GM21786 (cell line): Measurements from ENCODE around the gene AIG1.

ENCODE experiments used
- ATAC-seq: cut with Tn5 transposase; IDR thresholded peaks from one replicate; pipeline ENCODE4 v1.9.1; 2021; ENCODE audit not compliant: unreplicated experiment

AIG1 gene

GRCh38 chr6:143192766-143193165 is 132.1 kb downstream of the AIG1 start:
- no peak for ATAC-seq

DNA sequence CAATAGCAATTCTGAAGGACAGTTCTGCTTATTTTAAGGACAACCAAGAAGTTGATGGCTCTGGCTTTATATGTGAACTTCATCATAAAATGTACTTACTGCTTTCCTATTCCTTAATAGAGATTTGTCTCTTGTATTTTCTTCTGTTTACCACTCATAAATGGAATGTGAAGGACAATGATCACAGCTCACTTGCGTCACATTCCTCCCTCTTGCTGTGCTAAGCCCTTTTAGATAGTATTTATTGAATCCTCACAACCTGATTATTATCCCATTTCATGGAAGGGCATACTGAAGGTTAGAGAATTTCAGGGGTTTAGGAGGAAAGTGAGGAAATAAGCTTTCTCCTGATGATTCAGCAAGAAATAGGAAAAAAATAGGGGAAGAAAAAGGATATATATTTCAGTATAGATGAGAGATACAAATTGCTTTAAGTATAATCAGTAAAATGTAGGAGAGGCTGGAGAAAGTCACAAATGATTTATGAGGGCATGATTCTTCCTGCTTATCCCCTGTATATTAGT is 132.9 kb downstream of the AIG1 start:
- ATAC-seq = no peak

GRCh38 chr6:143194095-143194589 is 133.5 kb downstream of the AIG1 start:
- ATAC-seq = no peak

DNA sequence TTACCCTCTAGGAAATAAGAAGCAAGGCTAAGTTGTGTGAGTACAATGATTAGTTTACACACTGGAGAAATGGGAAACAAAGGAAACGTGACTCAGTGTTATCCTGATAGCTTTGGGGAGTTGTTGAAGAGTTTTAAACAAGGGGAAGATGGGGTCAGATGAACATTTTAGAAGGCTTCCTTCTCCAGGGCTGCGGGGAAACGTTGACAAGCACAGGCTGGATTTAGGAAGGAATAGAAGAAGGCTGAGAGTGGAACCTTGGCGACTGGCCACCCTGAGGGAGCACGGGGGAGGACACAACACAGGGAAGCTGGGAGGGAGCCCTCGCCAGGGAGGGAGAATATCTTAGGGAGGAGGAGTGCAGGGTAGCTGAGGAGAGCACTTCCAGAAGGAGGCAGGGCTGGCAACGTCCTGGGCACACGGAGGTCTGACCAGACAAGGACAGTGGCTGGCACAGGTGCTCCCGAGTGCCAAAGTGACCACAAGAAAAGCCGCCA is 134.7 kb downstream of the AIG1 start:
- ATAC-seq = no peak

DNA sequence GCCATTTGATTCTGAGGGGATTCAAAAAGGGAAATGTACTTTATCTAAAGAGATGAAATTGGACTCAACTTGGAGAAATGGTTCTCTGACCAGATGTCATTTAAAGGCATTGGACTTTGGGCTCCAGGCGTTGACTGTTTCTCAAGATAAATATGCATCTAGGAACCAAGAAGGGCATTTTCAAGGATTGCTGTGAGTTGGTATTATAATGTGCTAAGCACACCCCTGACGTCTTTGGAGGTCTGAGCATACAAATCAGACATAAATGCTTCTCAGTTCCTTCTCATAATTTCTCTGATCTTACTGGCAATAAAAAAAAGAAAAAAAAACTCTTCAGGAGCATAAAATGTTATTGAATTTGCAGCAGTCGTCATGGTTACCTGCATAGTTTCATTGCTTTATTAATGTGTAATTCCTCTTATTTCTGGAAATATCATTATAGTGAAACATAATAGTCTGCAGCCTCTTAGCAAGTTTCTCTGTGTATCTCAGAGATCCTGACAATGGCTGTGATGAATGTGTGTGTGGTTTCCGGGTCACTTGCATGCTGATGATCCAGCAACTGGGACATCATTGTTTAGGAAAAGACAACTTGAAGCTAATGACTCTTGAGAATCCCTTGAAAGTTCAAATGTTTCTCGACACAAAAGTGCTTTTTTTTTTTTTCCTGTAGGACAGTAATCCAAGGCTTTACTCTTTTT is 136.0 kb downstream of the AIG1 start:
- no peak for ATAC-seq

DNA sequence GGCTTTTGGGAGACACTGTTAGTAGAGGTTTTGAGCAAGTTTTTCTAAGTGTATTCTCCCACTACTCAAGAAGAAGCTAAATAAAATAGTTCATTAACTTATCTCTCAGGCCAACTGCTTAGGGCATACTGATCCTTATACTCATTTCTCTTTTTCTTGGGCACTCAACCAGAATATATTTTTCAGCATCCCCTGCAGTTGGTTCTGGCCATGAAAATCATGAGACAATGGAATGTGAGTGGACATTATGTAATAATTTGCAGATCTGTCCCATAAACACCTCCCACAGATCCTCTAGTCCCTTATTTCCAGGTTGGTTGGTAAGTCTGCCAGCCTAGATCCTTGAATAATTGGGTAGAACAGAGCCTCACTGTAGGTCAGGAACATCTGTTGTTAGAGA is 136.7 kb downstream of the AIG1 start:
- no peak for ATAC-seq

- no peak for ATAC-seq
Observed at GRCh38 chr6:143198312-143198711, 137.6 kb downstream of the AIG1 start.

DNA sequence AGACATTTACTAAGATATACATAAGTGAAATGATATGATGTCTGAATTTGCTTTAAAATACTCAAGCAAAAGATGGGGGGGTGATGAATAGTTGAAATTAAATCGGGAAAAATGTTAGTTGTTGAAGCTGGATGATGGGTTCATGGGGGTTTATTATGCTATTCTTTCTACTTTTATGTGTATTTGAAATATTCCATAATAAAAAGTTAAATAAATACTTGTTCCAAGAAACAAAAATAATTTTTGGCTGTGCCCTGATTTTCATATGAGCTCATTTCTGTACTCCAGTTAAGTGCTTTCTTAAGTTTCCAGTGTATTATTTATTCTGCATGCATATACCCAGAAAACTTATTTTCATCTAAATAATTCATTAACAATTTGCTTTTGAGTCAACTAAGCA is 138.6 kb downstream of the AIG1 start:
- ATAC-seq = no peak

- no peak for ATAC-seq
Observed at GRCh38 chr6:143200167-143200770, 139.6 kb downstream of the AIG1 start.

- ATAC-seq = no peak
Observed at GRCh38 chr6:143204045-143204444, 143.4 kb downstream of the AIG1 start.

DNA sequence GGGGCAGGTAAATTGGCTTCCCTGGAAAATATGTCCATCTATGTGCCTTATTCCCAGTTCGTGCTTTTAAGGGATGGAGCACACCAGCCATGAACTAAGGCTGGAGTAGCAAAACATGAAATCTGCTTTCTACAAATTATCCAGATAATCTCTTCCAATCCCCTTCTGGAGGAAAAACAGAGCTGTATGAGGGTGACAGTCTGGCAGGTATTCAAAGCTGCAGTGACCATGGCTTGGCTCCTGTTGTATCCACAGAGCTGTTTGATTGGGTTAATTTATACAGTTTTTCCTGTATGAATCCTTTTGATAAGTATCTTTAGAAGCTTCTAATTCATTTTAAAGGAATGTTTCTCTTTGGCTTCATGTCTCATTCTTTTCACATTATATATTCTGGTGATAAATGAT is 144.4 kb downstream of the AIG1 start:
- ATAC-seq = no peak

GRCh38 chr6:143205585-143205984 is 144.9 kb downstream of the AIG1 start:
- ATAC-seq = no peak

DNA sequence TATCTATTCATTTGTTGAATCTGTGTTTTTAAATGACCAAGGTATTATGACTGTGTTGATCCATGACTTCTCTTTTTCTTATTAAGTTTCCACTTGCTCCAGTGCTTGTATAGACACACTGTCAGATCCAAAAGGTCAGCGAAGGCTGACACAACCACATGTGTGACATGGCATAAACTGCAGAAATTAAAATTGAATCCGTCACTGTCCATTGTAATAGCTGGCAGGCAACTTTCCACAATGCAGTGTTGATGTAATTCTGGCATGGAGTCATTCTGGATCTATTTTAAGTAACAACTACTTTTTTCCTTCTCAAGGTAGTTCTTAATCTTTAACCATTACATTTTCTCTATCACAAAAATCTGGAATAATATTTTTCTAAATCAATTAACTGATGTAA is 145.3 kb downstream of the AIG1 start:
- no peak for ATAC-seq

GRCh38 chr6:143206550-143206949 is 145.9 kb downstream of the AIG1 start:
- ATAC-seq = no peak

- no peak for ATAC-seq
Observed at GRCh38 chr6:143210420-143210819, 149.7 kb downstream of the AIG1 start.

- ATAC-seq = no peak
Observed at GRCh38 chr6:143213859-143214376, 153.2 kb downstream of the AIG1 start.

DNA sequence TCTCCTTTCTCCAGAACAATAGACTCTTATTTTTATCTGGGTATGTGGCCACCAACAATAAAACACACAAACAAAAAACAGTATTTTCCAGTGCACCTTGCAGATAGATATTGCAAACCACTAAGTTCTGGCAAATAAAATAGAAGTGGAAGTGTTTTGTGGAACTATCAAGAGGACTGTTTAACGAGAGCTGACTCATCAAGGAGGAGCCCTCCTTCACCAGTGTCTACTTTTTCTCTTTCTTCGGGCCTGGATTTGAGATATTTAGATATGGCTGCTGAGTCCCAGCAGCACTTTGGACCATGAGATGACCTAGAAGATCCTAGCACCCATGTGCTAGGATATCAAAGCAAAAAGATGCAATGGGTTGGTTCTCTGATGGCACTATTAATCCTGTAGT is 154.7 kb downstream of the AIG1 start:
- ATAC-seq = no peak

GRCh38 chr6:143215771-143216170 is 155.1 kb downstream of the AIG1 start:
- ATAC-seq = no peak

DNA sequence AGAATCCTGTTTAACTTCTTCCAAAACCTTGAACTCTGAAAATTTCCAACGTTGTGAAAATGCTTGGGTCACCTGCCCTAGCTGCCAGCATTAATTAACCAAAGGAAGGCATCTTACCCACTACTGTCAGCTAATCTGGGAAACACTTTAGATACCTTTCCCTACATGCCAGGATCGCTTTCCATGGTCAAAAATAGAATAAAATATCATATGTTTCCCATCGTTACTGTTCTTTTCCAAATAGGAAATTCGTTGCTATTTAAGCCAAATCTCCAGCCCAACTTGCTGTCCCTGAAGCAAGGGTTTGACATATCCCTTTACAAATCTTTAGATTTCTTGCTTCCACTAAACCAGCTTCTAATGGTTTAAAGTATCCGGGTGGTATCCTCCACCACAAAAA is 157.5 kb downstream of the AIG1 start:
- ATAC-seq = no peak

- no peak for ATAC-seq
Observed at GRCh38 chr6:143221698-143222097, 161.0 kb downstream of the AIG1 start.

- no peak for ATAC-seq
Observed at GRCh38 chr6:143222310-143222709, 161.6 kb downstream of the AIG1 start.

- no peak for ATAC-seq
Observed at GRCh38 chr6:143222801-143223231, 162.1 kb downstream of the AIG1 start.
